ENCODE results near the gene OR51B6. TPM values are rescaled to one million over a fixed set of nuclear protein-coding genes. Genes with fewer than 3 reads are reported as not detected.

OR51B6 gene
- total and polyA plus RNA-seq, 2 of the 13 experiments (the other 11 are each of a cell fraction or from before 2014, with no cell fraction given) = not detected

GRCh38 chr11:5364214-5364613, 12.9 kb downstream of the OR51B6 start:
- intact Hi-C loops (cut with micrococcal nuclease; ENCODE audit: unreplicated experiment) = no loop called here
- no peak for DNase-seq (ENCODE audit: low spot score)
- H3K4me2 ChIP-seq (ENCODE audit: low read depth, low read length) = no peak overlapping the region
- 49% methylated on average over 2 of the region's 2 CpGs for WGBS (ENCODE audit: low lambda C conversion rate)
- ChIA-PET POLR2A (no interaction called here), CTCF (ENCODE audit: low intra/inter-chr PET ratio, low total read pairs) (no interaction called here)
- FAIRE-seq = no peak
- H3K79me2 ChIP-seq (ENCODE audit: insufficient read depth, low read length) = no peaks in the 10 kb centered on the region
- no TSS peak for BruUV-seq (replicated peaks)
- H3K36me3 ChIP-seq (replicated peaks in 1 of 2; ENCODE audit: control insufficient read depth in 1 of 2, insufficient read depth in 2 of 2, low read length in 2 of 2) = no peaks in the 10 kb centered on the region
- no peaks in the 10 kb centered on the region for H3K27me3 ChIP-seq (ENCODE audit: control insufficient read depth in 1 of 2, insufficient read depth in 2 of 2, low read length in 2 of 2)
- H3K9ac ChIP-seq (ENCODE audit: insufficient read depth, low read depth, low read length) = no peak overlapping the region
- H3K9me3 ChIP-seq (ENCODE audit: low read length) = no peaks in the 10 kb centered on the region
- in situ Hi-C loops (cut with HindIII; ENCODE audit: extremely low pct_ligation_motif_present, low pct_unique_long_range_greater_than_20kb) = no loop called here
- H2AFZ ChIP-seq (ENCODE audit: low read length) = no peak overlapping the region
- TF ChIP-seq ZNF564 (CRISPR knock-in tag; IDR thresholded peaks at IDR 0.05) (no peak), ELF4 (CRISPR knock-in tag; IDR thresholded peaks at IDR 0.05; ENCODE audit: borderline replicate concordance) (no peak), IKZF1 (IDR thresholded peaks at IDR 0.05) (no peak), CEBPZ (IDR thresholded peaks at IDR 0.05; ENCODE audit: low read length) (no peak), KLF6 (CRISPR knock-in tag; IDR thresholded peaks at IDR 0.05) (no peak), KAT2B (IDR thresholded peaks at IDR 0.05; ENCODE audit: borderline replicate concordance, low read depth, low read length) (no peak), ZC3H13 (CRISPR knock-in tag; IDR thresholded peaks at IDR 0.05) (no peak), STAG1 (CRISPR knock-in tag; IDR thresholded peaks at IDR 0.05) (no peak), ZFP1 (CRISPR knock-in tag; IDR thresholded peaks at IDR 0.05) (no peak), ZNF546 (CRISPR knock-in tag; conservative IDR thresholded peaks at IDR 0.05) (no peak), EEA1 (CRISPR knock-in tag; IDR thresholded peaks at IDR 0.05; ENCODE audit: borderline replicate concordance) (no peak), ZNF800 (CRISPR knock-in tag; IDR thresholded peaks at IDR 0.05) (no peak), SIN3A (IDR thresholded peaks at IDR 0.05; ENCODE audit: borderline replicate concordance, low read depth, low read length) (no peak), TFDP1 (CRISPR knock-in tag; IDR thresholded peaks at IDR 0.05; ENCODE audit: borderline replicate concordance) (no peak), NFYC (CRISPR knock-in tag; IDR thresholded peaks at IDR 0.05) (no peak), MLX (CRISPR knock-in tag; IDR thresholded peaks at IDR 0.05) (no peak), TGIF2 (CRISPR knock-in tag; IDR thresholded peaks at IDR 0.05) (no peak)
- H3K27ac ChIP-seq (ENCODE audit: extremely low read length, insufficient read depth, low read length) = no peak overlapping the region
- no peaks in the 10 kb centered on the region for H3K4me1 ChIP-seq (ENCODE audit: insufficient read depth, low read length)
- no peak for ATAC-seq
- no peak overlapping the region for H3K4me3 ChIP-seq (replicated peaks in 1 of 3; ENCODE audit: insufficient read depth in 1 of 3, low read depth in 2 of 3, low read length in 3 of 3)
- H4K20me1 ChIP-seq (ENCODE audit: insufficient read depth, low read length) = no peaks in the 10 kb centered on the region
